ENCODE measurements around the gene GPN1.

- TF ChIP-seq CTCF (IDR thresholded peaks at IDR 0.05): no peak
- TF ChIP-seq POLR2A (IDR thresholded peaks at IDR 0.05): no peak
Measured at GRCh38 chr2:27687232-27687631, 58.4 kb downstream of the GPN1 start.
